Measurements from ENCODE around the gene AARSD1. TPM values are rescaled to one million over a fixed set of nuclear protein-coding genes. Genes with fewer than 3 reads are reported as not detected.

Gene AARSD1
- total RNA-seq, 1 donor from 2014 or later = 3.8 TPM

- DNase-seq (ENCODE audit: low spot score in 2 of 2) = no peak
- no peak overlapping the region for H3K27ac ChIP-seq
- TF ChIP-seq, protein P1, sequence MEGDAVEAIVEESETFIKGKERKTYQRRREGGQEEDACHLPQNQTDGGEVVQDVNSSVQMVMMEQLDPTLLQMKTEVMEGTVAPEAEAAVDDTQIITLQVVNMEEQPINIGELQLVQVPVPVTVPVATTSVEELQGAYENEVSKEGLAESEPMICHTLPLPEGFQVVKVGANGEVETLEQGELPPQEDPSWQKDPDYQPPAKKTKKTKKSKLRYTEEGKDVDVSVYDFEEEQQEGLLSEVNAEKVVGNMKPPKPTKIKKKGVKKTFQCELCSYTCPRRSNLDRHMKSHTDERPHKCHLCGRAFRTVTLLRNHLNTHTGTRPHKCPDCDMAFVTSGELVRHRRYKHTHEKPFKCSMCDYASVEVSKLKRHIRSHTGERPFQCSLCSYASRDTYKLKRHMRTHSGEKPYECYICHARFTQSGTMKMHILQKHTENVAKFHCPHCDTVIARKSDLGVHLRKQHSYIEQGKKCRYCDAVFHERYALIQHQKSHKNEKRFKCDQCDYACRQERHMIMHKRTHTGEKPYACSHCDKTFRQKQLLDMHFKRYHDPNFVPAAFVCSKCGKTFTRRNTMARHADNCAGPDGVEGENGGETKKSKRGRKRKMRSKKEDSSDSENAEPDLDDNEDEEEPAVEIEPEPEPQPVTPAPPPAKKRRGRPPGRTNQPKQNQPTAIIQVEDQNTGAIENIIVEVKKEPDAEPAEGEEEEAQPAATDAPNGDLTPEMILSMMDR (IDR thresholded peaks at IDR 0.05) = no peak
- H3K27me3 ChIP-seq = no peaks in the 10 kb centered on the region
- no peaks in the 10 kb centered on the region for H3K4me1 ChIP-seq
- H3K4me3 ChIP-seq = no peak overlapping the region
- H3K36me3 ChIP-seq = no peaks in the 10 kb centered on the region
- no peaks in the 10 kb centered on the region for H3K9me3 ChIP-seq
- intact Hi-C loops (cut with DNase I) = no loop called here
These were observed 50.2 kb downstream of the AARSD1 start for GRCh38 chr17:42913981-42914617.

GRCh38 chr17:42913522-42913921 is 50.7 kb downstream of the AARSD1 start:
- Histone ChIP-seq H3K4me1 (no peaks in the 10 kb centered on the region), H3K36me3 (no peaks in the 10 kb centered on the region), H3K27ac (no peak overlapping the region), H3K9me3 (no peaks in the 10 kb centered on the region), H3K4me3 (no peak overlapping the region), H3K27me3 (no peaks in the 10 kb centered on the region)
- intact Hi-C loops (cut with DNase I) = no loop called here
- TF ChIP-seq, protein P1 (IDR thresholded peaks at IDR 0.05) = no peak
- DNase-seq (ENCODE audit: low spot score in 2 of 2) = no peak

GRCh38 chr17:42908872-42909700 is 55.2 kb downstream of the AARSD1 start:
- Histone ChIP-seq H3K4me1 (no peaks in the 10 kb centered on the region), H3K36me3 (no peaks in the 10 kb centered on the region), H3K27ac (no peak overlapping the region), H3K27me3 (no peaks in the 10 kb centered on the region), H3K9me3 (no peaks in the 10 kb centered on the region), H3K4me3 (no peak overlapping the region)
- DNase-seq (ENCODE audit: low spot score in 2 of 2) = no peak
- intact Hi-C loops (cut with DNase I) = no loop called here
- TF ChIP-seq, protein P1 (IDR thresholded peaks at IDR 0.05) = no peak

GRCh38 chr17:42906772-42907446 is 57.3 kb downstream of the AARSD1 start:
- no peak overlapping the region for H3K27ac ChIP-seq
- no peaks in the 10 kb centered on the region for H3K4me1 ChIP-seq
- H3K27me3 ChIP-seq = no peaks in the 10 kb centered on the region
- H3K36me3 ChIP-seq = no peaks in the 10 kb centered on the region
- intact Hi-C loops (cut with DNase I) = no loop called here
- H3K4me3 ChIP-seq = no peak overlapping the region
- DNase-seq (ENCODE audit: low spot score in 2 of 2) = no peak
- H3K9me3 ChIP-seq = no peaks in the 10 kb centered on the region
- TF ChIP-seq, protein P1 (IDR thresholded peaks at IDR 0.05) = no peak

DNA sequence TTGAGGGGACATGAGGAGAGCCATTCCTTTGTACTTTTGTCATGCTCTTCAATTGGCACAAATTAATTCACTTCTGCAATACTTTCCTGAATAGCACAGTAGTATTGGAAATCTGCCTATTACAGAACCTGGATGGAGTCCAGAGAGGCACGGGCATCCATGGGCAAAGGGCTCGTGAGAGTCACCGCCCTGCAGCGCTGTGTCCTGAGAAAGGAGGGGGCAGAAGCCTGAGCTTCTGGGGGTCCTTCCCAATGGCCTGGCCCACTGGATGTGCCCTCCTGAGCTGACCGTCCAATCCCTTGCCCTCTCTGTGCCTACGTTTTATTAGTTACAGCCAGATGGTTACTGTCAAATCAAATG is 60.2 kb downstream of the AARSD1 start:
- H3K4me3 ChIP-seq = no peak overlapping the region
- no peaks in the 10 kb centered on the region for H3K27me3 ChIP-seq
- H3K27ac ChIP-seq = no peak overlapping the region
- H3K4me1 ChIP-seq = no peaks in the 10 kb centered on the region
- H3K9me3 ChIP-seq = no peaks in the 10 kb centered on the region
- no peak for DNase-seq (ENCODE audit: low spot score in 2 of 2)
- intact Hi-C loops (cut with DNase I) = no loop called here
- H3K36me3 ChIP-seq = no peaks in the 10 kb centered on the region
- TF ChIP-seq, protein P1 (IDR thresholded peaks at IDR 0.05) = no peak

Data from ascending aorta (tissue), 2 donors.